ENCODE results near the gene AHCYL2.
A peak's percentile ranks its signal among the peaks of the same experiment; 100 is the strongest.
"Not testable (repeated sequence)": the region's sequence is repeated elsewhere in the genome, so short reads cannot be mapped to it uniquely, and the experiment has no call there.

The AHCYL2 gene

DNA sequence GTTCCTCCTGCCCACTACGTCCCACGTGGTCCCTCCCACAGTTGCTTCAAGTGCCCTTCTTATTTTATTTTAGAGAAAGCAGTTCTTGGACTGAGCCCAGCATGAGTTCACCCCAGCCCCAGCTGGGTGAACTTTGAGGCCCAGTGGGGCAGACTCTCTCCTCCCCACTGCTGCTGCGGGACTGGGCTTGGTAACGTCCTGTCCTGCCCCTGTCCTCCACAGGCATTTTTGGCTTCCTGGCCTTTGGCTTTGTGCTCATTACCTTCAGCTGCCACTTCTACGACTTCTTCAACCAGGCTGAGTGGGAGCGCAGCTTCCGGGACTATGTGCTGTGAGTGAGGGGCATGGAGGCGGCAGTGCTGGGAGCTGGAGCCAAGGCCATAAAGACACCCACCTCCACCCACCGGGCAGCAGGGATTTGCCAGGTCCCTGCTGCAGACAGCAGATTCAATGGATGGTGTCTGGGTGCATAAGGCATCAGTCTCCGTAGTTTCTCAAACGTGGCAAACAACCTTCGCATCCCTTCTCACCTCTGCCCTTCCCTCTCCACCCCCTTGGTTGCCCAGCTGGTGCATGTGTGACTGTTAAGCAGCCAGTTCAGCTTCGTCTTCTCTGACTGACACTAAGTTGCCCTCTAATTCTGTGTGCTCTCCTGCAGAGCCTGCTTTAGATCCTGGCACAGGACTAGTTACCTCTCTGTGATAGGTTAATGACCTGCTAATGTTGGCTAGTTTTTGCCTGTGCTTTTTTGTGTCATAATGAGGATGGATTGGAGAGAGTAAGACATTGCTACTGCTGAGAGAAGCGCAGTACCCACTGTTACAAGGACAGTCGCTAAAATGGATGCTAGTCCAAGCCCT, 15.5 kb upstream of the AHCYL2 start:
- no peak overlapping the region for H3K4me3 ChIP-seq (ENCODE audit: control insufficient read depth, low read depth, low read length)
- TF ChIP-seq, protein P1, sequence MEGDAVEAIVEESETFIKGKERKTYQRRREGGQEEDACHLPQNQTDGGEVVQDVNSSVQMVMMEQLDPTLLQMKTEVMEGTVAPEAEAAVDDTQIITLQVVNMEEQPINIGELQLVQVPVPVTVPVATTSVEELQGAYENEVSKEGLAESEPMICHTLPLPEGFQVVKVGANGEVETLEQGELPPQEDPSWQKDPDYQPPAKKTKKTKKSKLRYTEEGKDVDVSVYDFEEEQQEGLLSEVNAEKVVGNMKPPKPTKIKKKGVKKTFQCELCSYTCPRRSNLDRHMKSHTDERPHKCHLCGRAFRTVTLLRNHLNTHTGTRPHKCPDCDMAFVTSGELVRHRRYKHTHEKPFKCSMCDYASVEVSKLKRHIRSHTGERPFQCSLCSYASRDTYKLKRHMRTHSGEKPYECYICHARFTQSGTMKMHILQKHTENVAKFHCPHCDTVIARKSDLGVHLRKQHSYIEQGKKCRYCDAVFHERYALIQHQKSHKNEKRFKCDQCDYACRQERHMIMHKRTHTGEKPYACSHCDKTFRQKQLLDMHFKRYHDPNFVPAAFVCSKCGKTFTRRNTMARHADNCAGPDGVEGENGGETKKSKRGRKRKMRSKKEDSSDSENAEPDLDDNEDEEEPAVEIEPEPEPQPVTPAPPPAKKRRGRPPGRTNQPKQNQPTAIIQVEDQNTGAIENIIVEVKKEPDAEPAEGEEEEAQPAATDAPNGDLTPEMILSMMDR (IDR thresholded peaks at IDR 0.05; ENCODE audit: control insufficient read depth, insufficient read depth, low read depth, low read length, missing control alignments) = no peak
- DNase-seq (ENCODE audit: low read depth) = no peak

DNA sequence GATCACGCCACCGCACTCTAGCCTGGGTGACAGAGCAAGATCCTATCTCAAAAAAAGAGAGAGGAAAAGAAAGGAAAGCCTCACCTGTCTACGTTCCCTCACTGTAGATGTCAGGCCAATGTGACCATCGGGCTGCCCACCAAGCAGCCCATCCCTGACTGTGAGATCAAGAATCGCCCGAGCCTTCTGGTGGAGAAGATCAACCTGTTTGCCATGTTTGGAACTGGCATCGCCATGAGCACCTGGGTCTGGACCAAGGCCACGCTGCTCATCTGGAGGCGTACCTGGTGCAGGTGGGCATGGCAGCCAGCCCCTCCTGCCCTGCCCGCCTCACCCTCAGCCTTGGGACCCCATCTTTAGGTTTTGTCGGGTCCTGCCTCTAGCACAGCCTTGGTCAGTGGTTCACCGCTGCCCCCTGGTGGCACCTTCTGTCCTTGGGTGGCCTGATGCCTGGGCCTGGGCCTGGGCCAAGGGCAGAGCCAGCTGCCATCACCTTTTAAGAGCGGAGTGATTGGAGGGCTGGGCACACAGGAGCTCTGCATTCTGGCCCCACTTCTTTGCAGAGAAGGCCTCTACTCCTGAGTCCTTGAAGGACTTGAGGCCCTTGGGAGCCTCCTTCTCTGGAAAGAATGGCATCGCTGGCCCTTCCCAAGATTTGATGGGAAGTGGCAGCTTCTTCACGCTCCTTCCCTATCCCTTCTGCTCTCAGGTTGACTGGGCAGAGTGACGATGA, 14.4 kb upstream of the AHCYL2 start:
- no peak overlapping the region for H3K4me3 ChIP-seq (ENCODE audit: control insufficient read depth, low read depth, low read length)
- DNase-seq (ENCODE audit: low read depth) = no peak
- TF ChIP-seq, protein P1 (IDR thresholded peaks at IDR 0.05; ENCODE audit: control insufficient read depth, insufficient read depth, low read depth, low read length, missing control alignments) = peak; percentile 92

GRCh38 chr7:129210989-129211312, 13.9 kb upstream of the AHCYL2 start:
- DNase-seq (ENCODE audit: low read depth) = no peak
- no peak overlapping the region for H3K4me3 ChIP-seq (ENCODE audit: control insufficient read depth, low read depth, low read length)
- TF ChIP-seq, protein P1 (IDR thresholded peaks at IDR 0.05; ENCODE audit: control insufficient read depth, insufficient read depth, low read depth, low read length, missing control alignments) = no peak

DNA sequence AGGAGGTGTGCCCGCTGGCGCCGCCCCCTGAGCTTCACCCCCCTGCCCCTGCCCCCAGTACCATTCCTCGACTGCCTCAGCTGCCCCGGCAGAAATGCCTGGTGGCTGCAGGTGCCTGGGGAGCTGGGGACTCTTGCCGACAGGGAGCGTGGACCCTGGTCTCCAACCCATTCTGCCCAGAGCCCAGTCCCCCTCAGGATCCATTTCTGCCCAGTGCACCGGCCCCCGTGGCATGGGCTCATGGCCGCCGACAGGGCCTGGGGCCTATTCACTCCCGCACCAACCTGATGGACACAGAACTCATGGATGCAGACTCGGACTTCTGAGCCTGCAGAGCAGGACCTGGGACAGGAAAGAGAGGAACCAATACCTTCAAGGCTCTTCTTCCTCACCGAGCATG, 12.7 kb upstream of the AHCYL2 start:
- TF ChIP-seq, protein P1 (IDR thresholded peaks at IDR 0.05; ENCODE audit: control insufficient read depth, insufficient read depth, low read depth, low read length, missing control alignments) = no peak
- DNase-seq (ENCODE audit: low read depth) = no peak
- no peak overlapping the region for H3K4me3 ChIP-seq (ENCODE audit: control insufficient read depth, low read depth, low read length)

GRCh38 chr7:129212596-129212995, 12.2 kb upstream of the AHCYL2 start:
- no peak overlapping the region for H3K4me3 ChIP-seq (ENCODE audit: control insufficient read depth, low read depth, low read length)
- TF ChIP-seq, protein P1 (IDR thresholded peaks at IDR 0.05; ENCODE audit: control insufficient read depth, insufficient read depth, low read depth, low read length, missing control alignments) = no peak
- no peak for DNase-seq (ENCODE audit: low read depth)

DNA sequence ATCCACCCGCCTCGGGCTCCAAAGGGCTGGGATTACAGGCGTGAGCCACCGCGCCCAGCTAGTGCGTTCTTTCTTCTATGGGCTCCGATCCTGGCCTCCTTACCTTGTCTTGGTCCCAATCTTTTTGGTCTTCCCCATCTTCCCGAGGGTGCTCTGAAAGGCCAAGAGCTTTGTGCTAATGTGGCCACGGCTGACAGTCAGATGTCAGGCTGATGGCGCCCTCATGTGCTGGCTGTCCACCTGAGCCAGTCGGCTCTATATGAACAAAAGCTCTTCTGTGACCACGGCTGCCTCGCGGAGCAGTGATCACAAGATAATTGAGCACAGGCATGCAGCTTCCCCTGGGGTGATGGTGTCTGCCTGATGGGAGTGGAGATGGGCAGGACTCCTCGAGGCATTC, 11.0 kb upstream of the AHCYL2 start:
- no peak overlapping the region for H3K4me3 ChIP-seq (ENCODE audit: control insufficient read depth, low read depth, low read length)
- TF ChIP-seq, protein P1 (IDR thresholded peaks at IDR 0.05; ENCODE audit: control insufficient read depth, insufficient read depth, low read depth, low read length, missing control alignments) = no peak
- no peak for DNase-seq (ENCODE audit: low read depth)

DNA sequence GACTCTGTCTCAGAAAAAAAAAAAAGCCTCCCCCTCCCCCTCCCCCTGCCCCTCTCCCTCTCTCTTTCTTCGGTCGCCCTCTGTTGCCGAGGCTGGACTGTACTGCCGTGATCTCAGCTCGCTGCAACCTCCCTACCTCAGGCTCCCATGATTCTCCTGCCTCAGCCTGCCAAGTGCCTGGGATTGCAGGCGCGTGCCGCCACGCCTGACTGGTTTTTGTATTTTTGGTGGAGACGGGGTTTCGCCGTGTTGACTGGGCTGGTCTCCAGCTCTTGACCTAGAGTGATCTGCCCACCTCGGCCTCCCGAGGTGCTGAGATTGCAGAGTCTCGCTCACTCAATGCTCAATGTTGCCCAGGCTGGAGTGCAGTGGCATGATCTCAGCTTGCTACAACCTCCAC, 9.1 kb upstream of the AHCYL2 start:
- not testable (repeated sequence) for DNase-seq (ENCODE audit: low read depth); H3K4me3 ChIP-seq (ENCODE audit: control insufficient read depth, low read depth, low read length)

DNA sequence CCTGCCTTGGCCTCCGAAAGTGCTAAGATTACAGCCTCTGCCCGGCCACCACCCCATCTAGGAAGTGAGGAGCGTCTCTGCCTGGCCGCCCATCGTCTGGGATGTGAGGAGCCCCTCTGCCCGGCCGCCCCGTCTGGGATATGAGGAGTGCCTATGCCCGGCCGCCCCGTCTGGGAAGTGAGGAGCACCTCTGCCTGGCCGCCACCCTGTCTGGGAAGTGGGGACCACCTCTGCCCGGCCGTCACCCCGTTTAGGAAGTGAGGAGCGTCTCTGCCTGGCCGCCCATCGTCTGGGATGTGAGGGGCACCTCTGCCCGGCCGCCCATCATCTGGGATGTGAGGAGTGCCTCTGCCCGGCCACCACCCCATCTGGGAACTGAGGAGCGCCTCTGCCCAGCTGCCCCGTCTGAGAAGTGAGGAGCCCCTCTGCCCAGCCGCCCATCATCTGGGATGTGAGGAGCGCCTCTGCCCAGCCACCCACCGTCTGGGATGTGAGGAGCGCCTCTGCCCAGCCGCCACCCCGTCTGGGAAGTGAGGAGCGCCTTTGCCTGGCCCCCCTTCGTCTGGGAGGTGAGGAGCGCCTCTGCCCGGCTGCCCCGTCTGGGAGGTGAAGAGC, 8.6 kb upstream of the AHCYL2 start:
- not testable (repeated sequence) for H3K4me3 ChIP-seq (ENCODE audit: control insufficient read depth, low read depth, low read length); DNase-seq (ENCODE audit: low read depth)

- not testable (repeated sequence) for H3K4me3 ChIP-seq (ENCODE audit: control insufficient read depth, low read depth, low read length); DNase-seq (ENCODE audit: low read depth)
Measured at GRCh38 chr7:129216821-129217416, 7.9 kb upstream of the AHCYL2 start.
